ENCODE data around the gene NEK5.

GRCh38 chr13:51998723-51999509 is 130.0 kb downstream of the NEK5 start:
- TF ChIP-seq CTCF (conservative IDR thresholded peaks at IDR 0.05; ENCODE audit: low read depth in 2 of 2) = no peak
- TF ChIP-seq POLR2AphosphoS5 (IDR thresholded peaks at IDR 0.05; ENCODE audit: low read depth) = no peak

Measured in GM23338 (cell line).